OCI-LY3 (cell line): ENCODE data around the gene KCNG4.

ENCODE experiments used
- H2AFZ ChIP-seq: fragments of 200-600, 300-600 bp; shearing (Covaris generic); 2 replicates; pipeline ENCODE4 v1.6.0; 2014; ENCODE audit warnings: antibody characterized with exemption, low read depth, low read length
- H3K27ac ChIP-seq: fragments of 200-600, 300-600 bp; sonication (generic); 2 replicates; pipeline ENCODE4 v1.5.1; 2014; ENCODE audit warnings: mild to moderate bottlenecking, low read length, moderate library complexity, mixed read lengths
- H3K27me3 ChIP-seq: fragments of 200-600, 300-600 bp; sonication (generic); 2 replicates; pipeline ENCODE4 v1.6.1; 2014; ENCODE audit warnings: low read depth, low read length, mixed read lengths
- H3K36me3 ChIP-seq: fragments of 200-600, 300-600 bp; sonication (generic); replicated peaks from 2 replicates; pipeline ENCODE3; 2014; ENCODE audit warnings: low read depth, low read length, mixed read lengths
- H3K4me1 ChIP-seq: fragments of 300-600, 200-600 bp; sonication (generic); 2 replicates; pipeline ENCODE4 v1.6.1; 2014; ENCODE audit warnings: low read length, mixed read lengths
- H3K4me2 ChIP-seq: fragments of 200-600, 300-600 bp; sonication (generic); 2 replicates; pipeline ENCODE4 v1.6.1; 2014; ENCODE audit warnings: low read length, mixed read lengths
- H3K4me3 ChIP-seq: fragments of 300-600, 200-600 bp; sonication (generic); 2 replicates; pipeline ENCODE4 v1.5.1; 2014; ENCODE audit warnings: antibody characterized with exemption, mild to moderate bottlenecking, low read length, moderate library complexity
- H3K79me2 ChIP-seq: fragments of 300-600, 200-600 bp; shearing (Covaris generic); 2 replicates; pipeline ENCODE4 v1.6.1; 2014; ENCODE audit warnings: mild to moderate bottlenecking, low read length, mixed read lengths
- H3K9ac ChIP-seq: fragments of 300-600, 200-600 bp; shearing (Covaris generic); 2 replicates; pipeline ENCODE4 v1.6.0; 2014; ENCODE audit warnings: mild to moderate bottlenecking, low read length, moderate library complexity
- H3K9me3 ChIP-seq: fragments of 200-600, 300-600 bp; shearing (Covaris generic); 2 replicates; pipeline ENCODE4 v1.6.1; 2014; ENCODE audit warnings: low read length, mixed read lengths; ENCODE audit not compliant: insufficient read depth
- H4K20me1 ChIP-seq: fragments of 200-600, 300-600 bp; sonication (generic); 2 replicates; pipeline ENCODE4 v1.6.1; 2016; ENCODE audit warnings: low read length, mixed read lengths; ENCODE audit not compliant: insufficient read depth
- EZH2phosphoT487 ChIP-seq: fragments of 200-600 bp; shearing (Covaris generic); IDR thresholded peaks from 2 replicates; pipeline ENCODE4 v1.6.1; 2018; ENCODE audit warnings: antibody characterized with exemption, mixed run types, low read depth
- TF ChIP-seq, protein P1 (sequence below): fragments of 200-600, 300-600 bp; sonication (generic); IDR thresholded peaks from 2 replicates; pipeline ENCODE4 v1.5.1; 2014; ENCODE audit warnings: antibody characterized with exemption, low read length, low read depth

KCNG4 gene

DNA sequence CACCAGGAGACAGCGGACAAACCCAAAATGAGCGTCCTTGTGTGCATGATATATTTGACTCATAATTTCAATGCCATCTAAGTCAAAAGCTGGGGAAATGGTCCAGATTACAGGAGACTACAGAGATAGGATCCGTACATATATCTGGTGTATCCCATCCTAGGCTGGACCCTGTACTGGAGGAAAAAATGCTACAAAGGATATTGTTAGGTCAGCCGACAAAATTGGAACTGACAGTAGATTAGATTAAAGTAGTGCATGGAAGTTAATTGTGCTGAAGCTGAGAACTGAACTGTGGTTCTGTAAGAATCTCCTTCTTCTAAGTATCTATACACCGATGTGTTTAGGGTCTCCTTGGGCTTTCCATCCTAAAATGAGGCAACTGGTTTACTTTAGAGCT, 24.3 kb downstream of the KCNG4 start:
- Histone ChIP-seq H3K4me2 (no peak overlapping the region), H4K20me1 (no peaks in the 10 kb centered on the region), H3K36me3 (no peaks in the 10 kb centered on the region), H3K79me2 (no peaks in the 10 kb centered on the region), H3K4me3 (no peak overlapping the region), H3K27me3 (no peaks in the 10 kb centered on the region; the same call in none of the 2 replicates), H3K9me3 (no peaks in the 10 kb centered on the region), H3K27ac (no peak overlapping the region), H3K9ac (no peak overlapping the region), H2AFZ (no peak overlapping the region), H3K4me1 (no peaks in the 10 kb centered on the region)
- no peak for TF ChIP-seq EZH2phosphoT487
- TF ChIP-seq, protein P1, sequence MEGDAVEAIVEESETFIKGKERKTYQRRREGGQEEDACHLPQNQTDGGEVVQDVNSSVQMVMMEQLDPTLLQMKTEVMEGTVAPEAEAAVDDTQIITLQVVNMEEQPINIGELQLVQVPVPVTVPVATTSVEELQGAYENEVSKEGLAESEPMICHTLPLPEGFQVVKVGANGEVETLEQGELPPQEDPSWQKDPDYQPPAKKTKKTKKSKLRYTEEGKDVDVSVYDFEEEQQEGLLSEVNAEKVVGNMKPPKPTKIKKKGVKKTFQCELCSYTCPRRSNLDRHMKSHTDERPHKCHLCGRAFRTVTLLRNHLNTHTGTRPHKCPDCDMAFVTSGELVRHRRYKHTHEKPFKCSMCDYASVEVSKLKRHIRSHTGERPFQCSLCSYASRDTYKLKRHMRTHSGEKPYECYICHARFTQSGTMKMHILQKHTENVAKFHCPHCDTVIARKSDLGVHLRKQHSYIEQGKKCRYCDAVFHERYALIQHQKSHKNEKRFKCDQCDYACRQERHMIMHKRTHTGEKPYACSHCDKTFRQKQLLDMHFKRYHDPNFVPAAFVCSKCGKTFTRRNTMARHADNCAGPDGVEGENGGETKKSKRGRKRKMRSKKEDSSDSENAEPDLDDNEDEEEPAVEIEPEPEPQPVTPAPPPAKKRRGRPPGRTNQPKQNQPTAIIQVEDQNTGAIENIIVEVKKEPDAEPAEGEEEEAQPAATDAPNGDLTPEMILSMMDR = no peak

DNA sequence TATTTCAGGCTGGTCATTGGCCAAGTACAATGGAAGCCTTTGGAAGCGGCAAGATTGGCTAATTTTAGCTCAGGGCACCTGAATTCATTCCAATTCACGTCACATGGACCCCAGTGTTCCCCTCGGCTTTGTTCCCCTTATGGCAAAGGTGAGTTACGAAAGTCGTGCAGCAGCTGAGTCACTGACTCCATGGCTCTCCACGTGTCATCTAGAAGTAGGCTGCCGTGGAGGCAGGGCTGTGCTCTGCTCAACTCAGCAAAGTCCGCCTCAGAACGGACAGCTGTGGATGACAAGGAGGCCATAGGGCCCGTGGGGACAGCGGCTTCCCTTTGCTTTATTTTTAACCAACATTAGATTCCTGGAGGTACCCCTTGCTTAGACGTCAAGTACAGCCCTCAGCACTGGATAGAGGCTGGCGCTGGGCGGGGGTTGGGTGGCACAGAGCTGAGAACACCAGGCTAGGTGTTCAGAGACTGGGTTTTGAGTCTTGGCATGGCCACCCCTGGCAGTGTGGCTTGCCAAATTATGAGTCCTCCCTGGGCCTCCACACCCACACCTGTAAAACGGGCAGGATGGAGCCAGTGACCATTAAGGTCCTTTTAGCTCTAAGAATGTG, 25.3 kb downstream of the KCNG4 start:
- H3K79me2 ChIP-seq = no peaks in the 10 kb centered on the region
- no peaks in the 10 kb centered on the region for H3K9me3 ChIP-seq
- TF ChIP-seq, protein P1 = no peak
- no peak for TF ChIP-seq EZH2phosphoT487
- H2AFZ ChIP-seq = no peak overlapping the region
- no peaks in the 10 kb centered on the region for H4K20me1 ChIP-seq
- H3K4me3 ChIP-seq = no peak overlapping the region
- H3K27ac ChIP-seq = no peak overlapping the region
- no peak overlapping the region for H3K9ac ChIP-seq
- no peaks in the 10 kb centered on the region for H3K36me3 ChIP-seq
- H3K4me1 ChIP-seq = no peaks in the 10 kb centered on the region
- H3K4me2 ChIP-seq = no peak overlapping the region
- H3K27me3 ChIP-seq = no peaks in the 10 kb centered on the region; the same call in none of the 2 replicates

DNA sequence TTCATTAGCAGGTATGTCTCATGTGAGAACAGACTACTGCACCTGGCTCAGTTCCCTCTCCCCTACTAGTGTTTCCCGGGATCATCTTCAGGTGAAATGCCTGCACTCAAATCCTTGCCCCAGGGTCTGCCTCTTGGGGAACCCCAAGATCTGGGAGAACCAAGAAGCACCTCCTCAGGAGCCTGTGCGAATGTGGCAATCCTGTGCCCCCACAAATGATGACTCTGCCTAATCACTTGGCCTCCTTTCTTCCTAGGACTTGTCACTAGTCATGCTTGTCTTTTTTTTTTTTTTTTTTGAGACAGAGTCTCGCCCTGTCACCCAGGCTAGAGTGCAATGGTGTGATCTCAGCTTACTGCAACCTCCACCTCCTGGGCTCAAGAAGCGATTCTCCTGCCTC, 27.2 kb downstream of the KCNG4 start:
- H3K79me2 ChIP-seq = no peaks in the 10 kb centered on the region
- no peaks in the 10 kb centered on the region; the same call in 1 of the 2 replicates for H3K27me3 ChIP-seq
- 0 out of 2 replicates have a peak, but pooled peaks cover 2% of the 10 kb centered on the region for H3K9me3 ChIP-seq
- no peak overlapping the region for H3K9ac ChIP-seq
- no peaks in the 10 kb centered on the region for H3K36me3 ChIP-seq
- TF ChIP-seq, protein P1 = no peak
- TF ChIP-seq EZH2phosphoT487 = no peak
- H3K4me1 ChIP-seq = 0 out of 2 replicates have a peak, but pooled peaks cover 3% of the 10 kb centered on the region
- no peak overlapping the region for H3K4me3 ChIP-seq
- H2AFZ ChIP-seq = no peak overlapping the region
- H3K4me2 ChIP-seq = no peak overlapping the region
- H4K20me1 ChIP-seq = no peaks in the 10 kb centered on the region
- no peak overlapping the region for H3K27ac ChIP-seq

DNA sequence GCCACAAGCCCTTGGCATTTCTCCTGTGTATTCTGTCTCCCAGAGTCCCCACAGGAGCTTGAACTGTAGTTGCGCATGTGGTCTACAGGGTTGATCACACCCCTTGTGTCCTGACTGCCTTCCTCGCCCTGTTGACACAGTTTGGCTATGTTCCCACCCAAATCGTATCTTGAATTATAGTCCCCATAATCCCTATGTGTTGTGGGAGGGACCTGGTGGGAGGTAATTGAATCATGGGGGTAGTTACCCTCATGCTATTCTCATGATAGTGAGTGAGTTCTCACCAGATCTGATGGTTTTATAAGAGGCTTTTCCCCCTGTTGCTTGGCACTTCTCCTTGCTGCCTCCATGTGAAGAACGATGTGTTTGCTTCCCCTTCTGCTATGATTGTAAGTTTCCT, 27.7 kb downstream of the KCNG4 start:
- H2AFZ ChIP-seq = no peak overlapping the region
- no peak overlapping the region for H3K4me3 ChIP-seq

More for the DNA sequence above, 27.7 kb downstream of the KCNG4 start:
- H3K27ac ChIP-seq = no peak overlapping the region
- no peaks in the 10 kb centered on the region for H4K20me1 ChIP-seq
- H3K4me1 ChIP-seq = 0 out of 2 replicates have a peak, but pooled peaks cover 3% of the 10 kb centered on the region
- no peak for TF ChIP-seq EZH2phosphoT487
- TF ChIP-seq, protein P1 = no peak
- H3K27me3 ChIP-seq = no peaks in the 10 kb centered on the region; the same call in 1 of the 2 replicates
- H3K36me3 ChIP-seq = no peaks in the 10 kb centered on the region
- no peaks in the 10 kb centered on the region for H3K79me2 ChIP-seq
- no peak overlapping the region for H3K4me2 ChIP-seq
- 0 out of 2 replicates have a peak, but pooled peaks cover 2% of the 10 kb centered on the region for H3K9me3 ChIP-seq
- no peak overlapping the region for H3K9ac ChIP-seq
